ENCODE measurements around the gene ZNG1E.
"Not testable (repeated sequence)": the region's sequence is repeated elsewhere in the genome, so short reads cannot be mapped to it uniquely, and the experiment has no call there.

The ZNG1E gene

DNA sequence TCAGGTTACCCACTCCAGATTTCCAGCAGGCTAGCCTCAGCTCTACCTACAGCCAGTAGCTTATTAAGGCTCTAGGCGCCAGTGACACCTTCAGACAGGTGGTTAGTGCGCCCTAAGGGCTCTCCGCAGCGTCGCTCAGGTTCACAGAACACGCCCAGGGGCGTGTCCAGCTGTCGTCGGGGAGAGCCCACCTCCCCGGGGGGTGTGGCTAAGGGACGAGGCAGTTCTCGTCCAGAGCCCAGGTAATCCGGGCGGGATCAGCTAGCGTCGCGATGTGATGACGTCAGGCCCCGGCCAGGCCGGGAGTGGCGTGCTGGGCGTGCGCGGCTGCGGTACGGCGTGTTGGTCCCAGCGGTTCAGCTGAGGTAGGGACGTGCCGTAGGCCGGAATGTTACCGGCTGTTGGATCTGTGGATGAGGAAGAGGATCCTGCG is at the start of gene ZNG1E:
Gene ZNG1E, plus strand, starts transcription at position 340 of the 433 bp plus-strand sequence. Its CDS starts 49 bp downstream, at position 389.
- not testable (repeated sequence) for H3K27me3 ChIP-seq (ENCODE audit: insufficient read depth, low read length); H2AFZ ChIP-seq (ENCODE audit: low read length, unreplicated experiment); H3K36me3 ChIP-seq (ENCODE audit: insufficient read depth, low read length); H3K4me1 ChIP-seq (ENCODE audit: control insufficient read depth, insufficient read depth, low read length, unreplicated experiment); H3K27ac ChIP-seq (ENCODE audit: low read depth, low read length); H3K79me2 ChIP-seq (ENCODE audit: control insufficient read depth, insufficient read depth, low read length, unreplicated experiment)
- peak within 1 kb of the TSS; percentile 72 for H3K4me3 ChIP-seq (ENCODE audit: low read depth, low read length)

DNA sequence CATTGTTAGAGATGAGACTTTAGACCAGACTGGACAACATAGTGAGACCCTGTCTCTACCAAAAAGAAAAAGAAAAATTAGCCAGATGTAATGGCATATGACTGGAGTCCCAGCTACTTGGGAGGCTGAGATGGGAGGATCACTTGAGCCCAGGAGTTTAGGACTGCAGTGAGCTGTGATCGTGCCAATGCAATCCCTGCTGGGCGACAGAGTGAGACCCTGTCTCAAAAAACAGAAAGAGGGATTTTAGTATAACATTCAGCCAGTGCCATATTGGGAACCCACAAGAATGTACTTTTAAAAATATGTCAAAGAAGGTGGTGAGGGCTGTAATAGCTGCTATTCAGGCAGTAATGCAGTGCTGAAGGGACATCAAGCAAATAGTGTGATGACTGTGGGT is 2.1 kb upstream of the ZNG1E start:
- H2AFZ ChIP-seq (ENCODE audit: low read length, unreplicated experiment); H3K27ac ChIP-seq (ENCODE audit: low read depth, low read length); H3K79me2 ChIP-seq (ENCODE audit: control insufficient read depth, insufficient read depth, low read length, unreplicated experiment); H3K27me3 ChIP-seq (ENCODE audit: insufficient read depth, low read length); H3K4me1 ChIP-seq (ENCODE audit: control insufficient read depth, insufficient read depth, low read length, unreplicated experiment); H3K36me3 ChIP-seq (ENCODE audit: insufficient read depth, low read length); H3K4me3 ChIP-seq (ENCODE audit: low read depth, low read length): not testable (repeated sequence)

DNA sequence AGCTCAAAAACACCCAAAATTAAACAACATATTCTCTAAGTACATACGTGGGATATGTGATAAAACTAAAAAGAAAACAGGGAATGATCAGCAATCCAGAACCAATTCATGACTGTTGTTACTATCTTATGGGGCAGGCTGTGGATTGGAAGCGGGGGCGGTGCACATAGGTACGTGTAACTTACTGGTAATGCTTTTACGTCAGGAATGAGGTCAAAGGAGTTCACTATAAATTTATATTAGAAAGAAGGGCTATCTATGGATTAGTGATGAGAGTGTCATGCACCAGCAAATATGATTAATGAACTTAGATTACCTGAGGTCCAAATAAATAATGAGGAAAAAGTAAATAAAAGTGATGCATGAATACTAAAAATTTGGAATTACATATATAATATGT is 710 bp upstream of the ZNG1E start:
- not testable (repeated sequence) for H3K79me2 ChIP-seq (ENCODE audit: control insufficient read depth, insufficient read depth, low read length, unreplicated experiment); H3K4me1 ChIP-seq (ENCODE audit: control insufficient read depth, insufficient read depth, low read length, unreplicated experiment); H3K27me3 ChIP-seq (ENCODE audit: insufficient read depth, low read length); H3K4me3 ChIP-seq (ENCODE audit: low read depth, low read length); H2AFZ ChIP-seq (ENCODE audit: low read length, unreplicated experiment); H3K27ac ChIP-seq (ENCODE audit: low read depth, low read length); H3K36me3 ChIP-seq (ENCODE audit: insufficient read depth, low read length)

DNA sequence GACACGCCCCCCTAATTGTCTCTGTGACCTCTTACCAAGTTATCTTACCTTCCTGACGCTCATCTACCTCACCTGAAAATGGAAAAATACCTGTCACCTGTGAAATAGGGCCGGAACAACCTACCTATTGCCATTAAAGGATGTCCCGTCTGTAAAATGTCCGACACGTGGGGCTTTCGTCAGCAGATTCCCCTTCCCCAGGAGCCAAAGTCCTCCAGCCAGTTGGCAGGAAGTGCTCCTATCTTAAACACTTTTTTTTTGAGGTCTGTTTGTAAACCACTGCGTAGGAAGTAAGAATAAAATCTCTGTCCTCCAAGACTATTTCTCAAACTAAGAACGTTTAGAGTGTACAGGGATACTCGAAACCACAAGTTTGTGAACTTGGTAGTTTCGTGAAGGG is 661 bp downstream of the ZNG1E start:
- H3K27ac ChIP-seq (ENCODE audit: low read depth, low read length); H3K36me3 ChIP-seq (ENCODE audit: insufficient read depth, low read length); H3K27me3 ChIP-seq (ENCODE audit: insufficient read depth, low read length); H3K79me2 ChIP-seq (ENCODE audit: control insufficient read depth, insufficient read depth, low read length, unreplicated experiment); H3K4me1 ChIP-seq (ENCODE audit: control insufficient read depth, insufficient read depth, low read length, unreplicated experiment); H2AFZ ChIP-seq (ENCODE audit: low read length, unreplicated experiment): not testable (repeated sequence)
- H3K4me3 ChIP-seq (ENCODE audit: low read depth, low read length) = peak overlapping the region; percentile 67

DNA sequence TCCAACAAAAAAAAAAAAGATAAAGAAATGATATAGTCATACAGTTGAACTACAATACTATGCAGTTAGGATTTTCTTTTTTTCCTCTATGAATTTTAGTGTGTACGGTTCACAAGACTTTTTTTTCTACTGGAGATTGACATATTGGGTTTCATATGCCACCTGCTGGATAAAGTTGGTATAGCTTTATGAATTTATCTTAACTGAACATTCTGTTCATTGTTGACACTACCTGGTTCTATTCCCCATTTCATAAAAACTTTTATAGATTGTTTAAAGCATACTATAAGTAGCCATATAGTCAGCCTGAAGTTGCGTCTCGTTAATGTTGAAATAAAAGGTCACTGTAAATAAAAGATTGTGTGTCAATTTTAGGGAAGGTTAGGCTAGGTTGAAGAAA is 2.8 kb downstream of the ZNG1E start:
- not testable (repeated sequence) for H3K27me3 ChIP-seq (ENCODE audit: insufficient read depth, low read length); H3K36me3 ChIP-seq (ENCODE audit: insufficient read depth, low read length); H3K27ac ChIP-seq (ENCODE audit: low read depth, low read length); H2AFZ ChIP-seq (ENCODE audit: low read length, unreplicated experiment); H3K4me3 ChIP-seq (ENCODE audit: low read depth, low read length); H3K4me1 ChIP-seq (ENCODE audit: control insufficient read depth, insufficient read depth, low read length, unreplicated experiment); H3K79me2 ChIP-seq (ENCODE audit: control insufficient read depth, insufficient read depth, low read length, unreplicated experiment)

DNA sequence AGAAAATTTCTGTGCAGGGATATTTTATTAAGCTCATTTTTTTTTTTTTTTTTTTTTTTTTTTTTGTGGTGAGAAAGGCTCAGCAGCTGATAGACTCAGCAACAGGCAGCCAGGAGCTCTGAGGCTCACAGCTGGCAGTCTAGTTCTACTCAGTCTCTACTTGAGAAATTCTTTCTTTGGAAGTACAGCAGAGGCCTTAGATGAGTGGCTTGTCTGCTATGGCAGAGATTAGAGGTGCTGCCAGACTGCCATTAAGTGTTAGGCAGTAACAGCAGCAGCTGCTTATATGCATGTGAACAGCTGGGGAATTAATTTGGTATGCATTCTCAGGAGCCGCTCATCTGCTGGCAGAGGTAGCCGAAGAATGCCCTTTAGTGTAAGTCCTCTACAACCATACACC is 27.8 kb downstream of the ZNG1E start:
- not testable (repeated sequence) for H2AFZ ChIP-seq (ENCODE audit: low read length, unreplicated experiment); H3K79me2 ChIP-seq (ENCODE audit: control insufficient read depth, insufficient read depth, low read length, unreplicated experiment); H3K36me3 ChIP-seq (ENCODE audit: insufficient read depth, low read length); H3K4me3 ChIP-seq (ENCODE audit: low read depth, low read length); H3K4me1 ChIP-seq (ENCODE audit: control insufficient read depth, insufficient read depth, low read length, unreplicated experiment); H3K27me3 ChIP-seq (ENCODE audit: insufficient read depth, low read length); H3K27ac ChIP-seq (ENCODE audit: low read depth, low read length)

DNA sequence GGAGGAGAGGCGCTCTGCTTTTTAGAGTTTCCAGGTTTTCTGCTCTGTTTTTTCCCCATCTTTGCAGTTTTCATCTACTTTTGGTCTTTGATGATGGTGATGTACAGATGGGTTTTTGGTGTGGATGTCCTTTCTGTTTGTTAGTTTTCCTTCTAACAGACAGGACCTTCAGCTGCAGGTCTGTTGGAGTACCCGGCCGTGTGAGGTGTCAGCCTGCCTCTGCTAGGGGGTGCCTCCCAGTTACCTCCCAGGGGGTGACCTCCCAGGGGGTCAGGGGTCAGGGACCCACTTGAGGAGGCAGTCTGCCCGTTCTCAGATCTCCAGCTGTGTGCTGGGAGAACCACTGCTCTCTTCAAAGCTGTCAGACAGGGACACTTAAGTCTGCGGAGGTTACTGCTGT is 38.7 kb downstream of the ZNG1E start:
- not testable (repeated sequence) for H3K27ac ChIP-seq (ENCODE audit: low read depth, low read length); H3K36me3 ChIP-seq (ENCODE audit: insufficient read depth, low read length); H3K4me3 ChIP-seq (ENCODE audit: low read depth, low read length); H3K27me3 ChIP-seq (ENCODE audit: insufficient read depth, low read length); H3K79me2 ChIP-seq (ENCODE audit: control insufficient read depth, insufficient read depth, low read length, unreplicated experiment); H2AFZ ChIP-seq (ENCODE audit: low read length, unreplicated experiment); H3K4me1 ChIP-seq (ENCODE audit: control insufficient read depth, insufficient read depth, low read length, unreplicated experiment)

DNA sequence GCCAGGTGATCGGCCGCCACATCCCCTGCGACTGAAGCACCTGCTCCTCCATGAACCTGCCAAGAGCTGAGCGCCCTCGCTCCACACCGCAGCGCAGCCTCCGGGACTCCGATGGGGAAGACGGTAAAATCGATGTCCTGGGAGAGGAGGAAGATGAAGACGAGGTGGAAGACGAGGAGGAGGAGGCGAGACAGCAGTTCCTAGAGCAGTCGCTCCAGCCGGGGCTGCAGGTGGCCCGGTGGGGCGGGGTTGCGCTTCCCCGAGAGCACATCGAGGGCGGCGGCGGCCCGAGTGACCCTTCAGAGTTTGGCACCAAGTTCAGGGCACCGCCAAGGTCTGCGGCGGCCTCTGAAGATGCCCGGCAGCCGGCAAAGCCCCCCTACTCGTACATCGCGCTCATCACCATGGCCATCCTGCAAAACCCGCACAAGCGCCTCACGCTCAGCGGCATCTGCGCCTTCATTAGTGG is 61.4 kb downstream of the ZNG1E start, which contains the start of gene FOXD4L4:
Gene FOXD4L4, plus strand, starts transcription at position 51 of the 469 bp plus-strand sequence. Its CDS starts 0 bp downstream, at position 51.
- H3K27me3 ChIP-seq (ENCODE audit: insufficient read depth, low read length); H3K79me2 ChIP-seq (ENCODE audit: control insufficient read depth, insufficient read depth, low read length, unreplicated experiment); H3K36me3 ChIP-seq (ENCODE audit: insufficient read depth, low read length); H3K4me3 ChIP-seq (ENCODE audit: low read depth, low read length); H3K4me1 ChIP-seq (ENCODE audit: control insufficient read depth, insufficient read depth, low read length, unreplicated experiment); H2AFZ ChIP-seq (ENCODE audit: low read length, unreplicated experiment); H3K27ac ChIP-seq (ENCODE audit: low read depth, low read length): not testable (repeated sequence)

DNA sequence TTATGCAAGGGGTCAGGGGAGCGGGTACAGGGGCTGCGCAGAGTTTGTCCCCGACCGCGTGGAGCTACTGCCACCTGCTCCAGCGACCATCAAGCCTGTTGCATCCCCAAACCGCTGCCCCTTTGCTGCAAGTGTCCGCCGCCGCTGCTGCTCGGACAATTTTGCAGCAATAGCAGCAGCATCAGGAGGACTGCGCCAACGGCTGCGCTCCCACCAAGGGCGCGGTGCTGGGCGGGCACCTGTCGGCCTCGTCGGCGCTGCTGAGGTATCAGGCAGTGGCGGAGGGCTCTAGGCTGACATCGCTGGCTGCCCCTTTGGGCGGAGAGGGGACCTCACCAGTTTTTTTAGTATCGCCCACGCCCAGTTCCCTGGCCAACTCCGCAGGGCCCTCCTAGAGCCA is 62.4 kb downstream of the ZNG1E start:
- not testable (repeated sequence) for H3K4me1 ChIP-seq (ENCODE audit: control insufficient read depth, insufficient read depth, low read length, unreplicated experiment); H2AFZ ChIP-seq (ENCODE audit: low read length, unreplicated experiment); H3K27me3 ChIP-seq (ENCODE audit: insufficient read depth, low read length); H3K79me2 ChIP-seq (ENCODE audit: control insufficient read depth, insufficient read depth, low read length, unreplicated experiment); H3K4me3 ChIP-seq (ENCODE audit: low read depth, low read length); H3K36me3 ChIP-seq (ENCODE audit: insufficient read depth, low read length); H3K27ac ChIP-seq (ENCODE audit: low read depth, low read length)

Measured in ACC112 (cell line).